HUES6 (cell line): Measurements from ENCODE around the gene PDE4C.
"Not testable (repeated sequence)": the region's sequence is repeated elsewhere in the genome, so short reads cannot be mapped to it uniquely, and the experiment has no call there.

ENCODE experiments used
- H3K27ac ChIP-seq: 2 replicates; pipeline ENCODE4 v1.7.0; 2013; ENCODE audit warnings: low read depth, mild to moderate bottlenecking, low read length, inconsistent platforms
- H3K27me3 ChIP-seq: 2 replicates; pipeline ENCODE4 v1.6.1; 2013; ENCODE audit warnings: low read length; ENCODE audit not compliant: control insufficient read depth, insufficient read depth
- H3K36me3 ChIP-seq: 2 replicates; pipeline ENCODE4 v1.6.1; 2013; ENCODE audit warnings: low read length; ENCODE audit not compliant: control insufficient read depth, insufficient read depth
- H3K4me1 ChIP-seq: 2 replicates; pipeline ENCODE4 v1.6.1; 2013; ENCODE audit warnings: low read length; ENCODE audit not compliant: control insufficient read depth, insufficient read depth
- H3K4me3 ChIP-seq: 2 replicates; pipeline ENCODE4 v1.5.1; 2013; ENCODE audit warnings: low read depth, low read length
- H3K9ac ChIP-seq: one replicate; pipeline ENCODE4 v1.6.1; 2013; ENCODE audit warnings: mild to moderate bottlenecking, low read length
- H3K9me3 ChIP-seq: 2 replicates; pipeline ENCODE4 v1.6.1; 2013; ENCODE audit warnings: low read depth, low read length; ENCODE audit not compliant: control insufficient read depth, insufficient read depth

Gene PDE4C

GRCh38 chr19:18221815-18222725 lies 4.2 kb downstream of the PDE4C start:
- H3K4me1 ChIP-seq = peaks cover 26% of the 10 kb centered on the region
- H3K4me3 ChIP-seq = no peak overlapping the region
- H3K27me3 ChIP-seq = peaks cover 37% of the 10 kb centered on the region
- no peaks in the 10 kb centered on the region for H3K36me3 ChIP-seq
- H3K9ac ChIP-seq = no peak overlapping the region
- no peak overlapping the region for H3K27ac ChIP-seq
- H3K9me3 ChIP-seq = no peaks in the 10 kb centered on the region

- Histone ChIP-seq H3K27me3 (peaks cover 25% of the 10 kb centered on the region), H3K4me1 (peaks cover 23% of the 10 kb centered on the region), H3K4me3 (peak overlapping the region; percentile 50), H3K9me3 (no peaks in the 10 kb centered on the region), H3K9ac (no peak overlapping the region), H3K27ac (no peak overlapping the region), H3K36me3 (no peaks in the 10 kb centered on the region)
Observed at GRCh38 chr19:18220632-18221275, 5.5 kb downstream of the PDE4C start.

GRCh38 chr19:18219911-18220631 lies 6.2 kb downstream of the PDE4C start:
- H3K9ac ChIP-seq = no peak overlapping the region

GRCh38 chr19:18218600-18218999 lies 7.6 kb downstream of the PDE4C start:
- Histone ChIP-seq H3K4me3 (no peak overlapping the region), H3K27ac (no peak overlapping the region), H3K36me3 (no peaks in the 10 kb centered on the region), H3K9me3 (no peaks in the 10 kb centered on the region), H3K9ac (no peak overlapping the region), H3K4me1 (peaks cover 16% of the 10 kb centered on the region), H3K27me3 (peaks cover 13% of the 10 kb centered on the region; the same call in 1 of the 2 replicates)

More at GRCh38 chr19:18219911-18220631, 6.2 kb downstream of the PDE4C start:
- H3K27me3 ChIP-seq = peaks cover 18% of the 10 kb centered on the region
- H3K9me3 ChIP-seq = no peaks in the 10 kb centered on the region
- H3K4me1 ChIP-seq = peaks cover 17% of the 10 kb centered on the region
- peak overlapping the region; percentile 50; the same call in 1 of the 2 replicates for H3K4me3 ChIP-seq
- no peaks in the 10 kb centered on the region for H3K36me3 ChIP-seq
- no peak overlapping the region for H3K27ac ChIP-seq

GRCh38 chr19:18218159-18218558 lies 8.1 kb downstream of the PDE4C start:
- no peak overlapping the region for H3K27ac ChIP-seq
- H3K9ac ChIP-seq = no peak overlapping the region
- H3K4me3 ChIP-seq = no peak overlapping the region
- no peaks in the 10 kb centered on the region for H3K36me3 ChIP-seq
- H3K9me3 ChIP-seq = no peaks in the 10 kb centered on the region
- peaks cover 16% of the 10 kb centered on the region for H3K4me1 ChIP-seq
- H3K27me3 ChIP-seq = peaks cover 13% of the 10 kb centered on the region; the same call in 1 of the 2 replicates

- Histone ChIP-seq H3K9me3 (no peaks in the 10 kb centered on the region), H3K27ac (no peak overlapping the region), H3K4me1 (peaks cover 10% of the 10 kb centered on the region), H3K4me3 (no peak overlapping the region), H3K9ac (no peak overlapping the region), H3K36me3 (no peaks in the 10 kb centered on the region), H3K27me3 (peaks cover 13% of the 10 kb centered on the region; the same call in 1 of the 2 replicates)
Observed at GRCh38 chr19:18216789-18217188, 9.4 kb downstream of the PDE4C start.

GRCh38 chr19:18214779-18215433 lies 11.3 kb downstream of the PDE4C start:
- Histone ChIP-seq H3K4me1 (peaks cover 2% of the 10 kb centered on the region; the same call in 1 of the 2 replicates), H3K4me3 (no peak overlapping the region), H3K27me3 (peaks cover 9% of the 10 kb centered on the region; the same call in 1 of the 2 replicates), H3K9ac (no peak overlapping the region), H3K27ac (no peak overlapping the region), H3K9me3 (no peaks in the 10 kb centered on the region), H3K36me3 (no peaks in the 10 kb centered on the region)

GRCh38 chr19:18211683-18212082 lies 14.6 kb downstream of the PDE4C start:
- no peak overlapping the region for H3K4me3 ChIP-seq
- no peaks in the 10 kb centered on the region for H3K27me3 ChIP-seq
- no peak overlapping the region for H3K9ac ChIP-seq
- H3K9me3 ChIP-seq = no peaks in the 10 kb centered on the region
- H3K36me3 ChIP-seq = no peaks in the 10 kb centered on the region
- H3K27ac ChIP-seq = no peak overlapping the region
- H3K4me1 ChIP-seq = 0 out of 2 replicates have a peak, but pooled peaks cover 4% of the 10 kb centered on the region

GRCh38 chr19:18209912-18210311 lies 16.3 kb downstream of the PDE4C start:
- not testable (repeated sequence) for H3K27me3 ChIP-seq, H3K4me3 ChIP-seq, H3K36me3 ChIP-seq, H3K9ac ChIP-seq, H3K27ac ChIP-seq, H3K9me3 ChIP-seq
- peaks cover 14% of the 10 kb centered on the region for H3K4me1 ChIP-seq

- no peak overlapping the region for H3K27ac ChIP-seq
- no peaks in the 10 kb centered on the region for H3K36me3 ChIP-seq
- peaks cover 16% of the 10 kb centered on the region for H3K4me1 ChIP-seq
- no peak overlapping the region for H3K9ac ChIP-seq
- peaks cover 2% of the 10 kb centered on the region; the same call in 1 of the 2 replicates for H3K27me3 ChIP-seq
- no peaks in the 10 kb centered on the region for H3K9me3 ChIP-seq
- peak overlapping the region; percentile 16; the same call in 1 of the 2 replicates for H3K4me3 ChIP-seq
Observed at GRCh38 chr19:18208098-18208951, 17.9 kb downstream of the PDE4C start.
